ENCODE data around the gene BBC3. TPM values are rescaled to one million over a fixed set of nuclear protein-coding genes. Genes with fewer than 3 reads are reported as not detected.

Gene BBC3
- polyA plus RNA-seq, 6 donors from 2014 or later = 0.32 to 1.4 (median 0.70) TPM

- Mint-ChIP-seq H3K27ac (peak overlapping the region in 1 of 6 donors; percentile 36), H3K4me3 (no peak overlapping the region), H3K9me3 (no peaks in the 10 kb centered on the region), H3K36me3 (no peaks in the 10 kb centered on the region), H3K4me1 (peaks cover 0 to 10% (median 5%) of the 10 kb centered on the region in 3 donors), H3K27me3 (no peaks in the 10 kb centered on the region)
- ATAC-seq (ENCODE audit: low read depth in 2 of 2) (no peak), DNase-seq (no peak)
Observed at GRCh38 chr19:47188507-47189033, 42.4 kb downstream of the BBC3 start.

- ATAC-seq (ENCODE audit: low read depth in 2 of 2) (no peak), DNase-seq (no peak)
- Mint-ChIP-seq H3K36me3 (no peaks in the 10 kb centered on the region), H3K4me3 (no peak overlapping the region), H3K27ac (no peak overlapping the region), H3K27me3 (no peaks in the 10 kb centered on the region), H3K4me1 (peaks cover 0 to 10% (median 5%) of the 10 kb centered on the region in 3 donors), H3K9me3 (no peaks in the 10 kb centered on the region)
Observed at GRCh38 chr19:47187797-47188196, 43.2 kb downstream of the BBC3 start.

- no peak overlapping the region for H3K4me3 Mint-ChIP-seq
- peaks cover under 1 to 3% of the 10 kb centered on the region in 2 donors for H3K36me3 Mint-ChIP-seq
- H3K9me3 Mint-ChIP-seq = no peaks in the 10 kb centered on the region
- peak overlapping the region in 2 of 6 donors; percentile 39 to 78 for H3K27ac Mint-ChIP-seq
- DNase-seq (no peak), ATAC-seq (ENCODE audit: low read depth in 2 of 2) (no peak)
- no peaks in the 10 kb centered on the region for H3K27me3 Mint-ChIP-seq
- peaks cover 0 to 10% (median 5%) of the 10 kb centered on the region in 3 donors for H3K4me1 Mint-ChIP-seq
Observed at GRCh38 chr19:47187335-47187655, 43.7 kb downstream of the BBC3 start.

GRCh38 chr19:47186446-47187334 lies 44.3 kb downstream of the BBC3 start:
- Mint-ChIP-seq H3K9me3 (no peaks in the 10 kb centered on the region), H3K36me3 (peaks cover 5 to 8% of the 10 kb centered on the region in 2 donors), H3K4me1 (peaks cover 0 to 10% (median 5%) of the 10 kb centered on the region in 3 donors), H3K4me3 (peak overlapping the region in 2 of 8 donors; percentile 18 to 21), H3K27ac (peak overlapping the region in 4 of 6 donors; percentile 39 to 78 (median 58)), H3K27me3 (no peaks in the 10 kb centered on the region)
- peak; percentile 23 to 72 for ATAC-seq (ENCODE audit: low read depth in 2 of 2)
- no peak for DNase-seq

GRCh38 chr19:47183601-47184000 lies 47.4 kb downstream of the BBC3 start:
- H3K9me3 Mint-ChIP-seq = no peaks in the 10 kb centered on the region
- DNase-seq (no peak), ATAC-seq (ENCODE audit: low read depth in 2 of 2) (no peak)
- no peaks in the 10 kb centered on the region for H3K27me3 Mint-ChIP-seq
- H3K27ac Mint-ChIP-seq = peak overlapping the region in 2 of 6 donors; percentile 72 to 80
- peaks cover 5 to 16% of the 10 kb centered on the region in 2 donors for H3K36me3 Mint-ChIP-seq
- no peak overlapping the region for H3K4me3 Mint-ChIP-seq
- peaks cover 0 to 10% (median 5%) of the 10 kb centered on the region in 3 donors for H3K4me1 Mint-ChIP-seq

- no peak for ATAC-seq (ENCODE audit: low read depth in 2 of 2)
- peaks cover 0 to 6% (median 3%) of the 10 kb centered on the region in 3 donors for H3K4me1 Mint-ChIP-seq
- peak overlapping the region in 2 of 6 donors; percentile 2 to 45 for H3K27ac Mint-ChIP-seq
- DNase-seq = no peak
- H3K36me3 Mint-ChIP-seq = peaks cover 5 to 16% of the 10 kb centered on the region in 2 donors
- H3K9me3 Mint-ChIP-seq = no peaks in the 10 kb centered on the region
- H3K27me3 Mint-ChIP-seq = no peaks in the 10 kb centered on the region
- no peak overlapping the region for H3K4me3 Mint-ChIP-seq
Observed at GRCh38 chr19:47179653-47180310, 51.2 kb downstream of the BBC3 start.

GRCh38 chr19:47176627-47177090 lies 54.3 kb downstream of the BBC3 start:
- H3K27ac Mint-ChIP-seq = peak overlapping the region in 2 of 6 donors; percentile 11 to 58
- peaks cover 0 to 6% (median 3%) of the 10 kb centered on the region in 3 donors for H3K4me1 Mint-ChIP-seq
- DNase-seq = no peak
- no peak overlapping the region for H3K4me3 Mint-ChIP-seq
- no peaks in the 10 kb centered on the region for H3K9me3 Mint-ChIP-seq
- H3K36me3 Mint-ChIP-seq = peaks cover 8 to 13% of the 10 kb centered on the region in 2 donors
- no peak for ATAC-seq (ENCODE audit: low read depth in 2 of 2)
- no peaks in the 10 kb centered on the region for H3K27me3 Mint-ChIP-seq

- DNase-seq (no peak), ATAC-seq (ENCODE audit: low read depth in 2 of 2) (no peak)
- Mint-ChIP-seq H3K4me3 (no peak overlapping the region), H3K27me3 (no peaks in the 10 kb centered on the region), H3K36me3 (peaks cover 8 to 13% of the 10 kb centered on the region in 2 donors), H3K9me3 (no peaks in the 10 kb centered on the region), H3K4me1 (peaks cover 0 to 6% (median 3%) of the 10 kb centered on the region in 3 donors), H3K27ac (peak overlapping the region in 1 of 6 donors; percentile 11)
Observed at GRCh38 chr19:47176071-47176626, 54.9 kb downstream of the BBC3 start.

- Mint-ChIP-seq H3K36me3 (peaks cover 0 to 13% of the 10 kb centered on the region in 2 donors), H3K27me3 (no peaks in the 10 kb centered on the region), H3K27ac (no peak overlapping the region), H3K4me1 (peaks cover 0 to 6% (median 3%) of the 10 kb centered on the region in 3 donors), H3K4me3 (no peak overlapping the region), H3K9me3 (no peaks in the 10 kb centered on the region)
- DNase-seq = no peak
- ATAC-seq (ENCODE audit: low read depth in 2 of 2) = no peak
Observed at GRCh38 chr19:47172666-47173455, 58.1 kb downstream of the BBC3 start.

Other genes with a start within 250 kb of the BBC3 start
- under 1 TPM in 4 of 6 donors, not detected in 2; 0.19 to 0.61 (median 0.40) TPM for gene NPAS1, start 211.4 kb downstream of the BBC3 start, polyA plus RNA-seq (ENCODE audit: low read depth in 6 of 6)
- 100 to 1,000 TPM in 5 of 6 donors, 10 to 100 TPM in 1; 84.6 to 148 (median 123) TPM for gene TMEM160, start 182.6 kb downstream of the BBC3 start, polyA plus RNA-seq (ENCODE audit: low read depth in 6 of 6)
- 1 to 10 TPM in 5 of 6 donors, under 1 TPM in 1; 0.46 to 2.6 (median 1.6) TPM for gene ZC3H4, start 117.4 kb downstream of the BBC3 start, polyA plus RNA-seq (ENCODE audit: low read depth in 6 of 6)
- 10 to 100 TPM; 74.7 to 97.1 (median 78.9) TPM for gene SAE1, start 100.4 kb downstream of the BBC3 start, polyA plus RNA-seq (ENCODE audit: low read depth in 6 of 6)
- gene CCDC9, start 25.3 kb upstream of the BBC3 start, polyA plus RNA-seq (ENCODE audit: low read depth in 6 of 6) = 10 to 100 TPM in 2 of 6 donors, 1 to 10 TPM in 4; 7.8 to 13.2 (median 8.8) TPM
- 1 to 10 TPM; 3.9 to 7.7 (median 5.6) TPM for gene INAFM1, start 43.7 kb upstream of the BBC3 start, polyA plus RNA-seq (ENCODE audit: low read depth in 6 of 6)
- under 1 TPM in 5 of 6 donors, not detected in 1; 0.16 to 0.95 (median 0.21) TPM for gene C5AR1, start 78.7 kb upstream of the BBC3 start, polyA plus RNA-seq (ENCODE audit: low read depth in 6 of 6)
- not detected for gene C5AR2, start 101.0 kb upstream of the BBC3 start, polyA plus RNA-seq (ENCODE audit: low read depth in 6 of 6)
- 10 to 100 TPM in 1 of 6 donors, 1 to 10 TPM in 4, not detected in 1; 3.0 to 13.3 (median 4.1) TPM for gene DHX34, start 118.1 kb upstream of the BBC3 start, polyA plus RNA-seq (ENCODE audit: low read depth in 6 of 6)
- not detected for gene MEIS3, start 188.3 kb upstream of the BBC3 start, polyA plus RNA-seq (ENCODE audit: low read depth in 6 of 6)
- gene SLC8A2, start 240.7 kb upstream of the BBC3 start, polyA plus RNA-seq (ENCODE audit: low read depth in 6 of 6) = not detected

Measured in naive B cell (primary cell).